Gastroesophageal sphincter (tissue), 4 donors: Measurements from ENCODE around the gene NREP. TPM values are rescaled to one million over a fixed set of nuclear protein-coding genes. Genes with fewer than 3 reads are reported as not detected.

Source experiments
- ATAC-seq: fragments of 150-250 bp; one replicate; pipeline ENCODE4 v1.9.1; 2016; ENCODE audit warnings: mild to moderate bottlenecking, moderate library complexity
- H3K27ac ChIP-seq, 4 donors: fragments of 200-600 bp; sonication (generic) in 3 of 4; 1 replicate in 3 of 4; 2 replicates in 1 of 4; pipeline ENCODE4 v1.5.1; 2016 to 2019
- H3K27me3 ChIP-seq: fragments of 200-600 bp; sonication (generic); one replicate; pipeline ENCODE4 v1.5.1; 2019
- H3K36me3 ChIP-seq, 2 donors: fragments of 200-600 bp; sonication (generic); one replicate each; pipeline ENCODE4 v1.5.1; 2019; ENCODE audit warnings: control low read depth in 1 of 2
- H3K4me1 ChIP-seq, 3 donors: fragments of 200-600 bp; sonication (generic); 1 replicate in 2 of 3; 2 replicates in 1 of 3; pipeline ENCODE4 v1.5.1; 2016 to 2019; ENCODE audit warnings: control low read depth in 2 of 3
- H3K4me3 ChIP-seq, 2 donors: fragments of 200-600 bp; sonication (generic); one replicate each; pipeline ENCODE4 v1.5.1; 2019; ENCODE audit warnings: mild to moderate bottlenecking in 1 of 2, moderate library complexity in 1 of 2
- H3K9me3 ChIP-seq, 3 donors: fragments of 200-600 bp; sonication (generic); one replicate each; pipeline ENCODE4 v1.5.1; 2017 to 2019; ENCODE audit warnings: control low read depth in 2 of 3
- EP300 ChIP-seq: sonication (generic); formaldehyde crosslinking; IDR thresholded peaks from one replicate; pipeline ENCODE4 v1.6.1; 2017; ENCODE audit warnings: antibody characterized with exemption, mild to moderate bottlenecking
- POLR2A ChIP-seq, 2 donors: fragments of 450-650 bp; IDR thresholded peaks; one replicate each; pipeline ENCODE4 v1.6.1; 2017; ENCODE audit warnings: antibody characterized with exemption in 2 of 2, mild to moderate bottlenecking in 2 of 2, moderate library complexity in 1 of 2
- POLR2AphosphoS5 ChIP-seq: sonication (generic); formaldehyde crosslinking; IDR thresholded peaks from one replicate; pipeline ENCODE4 v1.6.1; 2017; ENCODE audit warnings: antibody characterized with exemption
- WGBS, 2 donors: methylation state at CpG; one replicate each; pipeline ENCODE4 v1.1.5; 2018; ENCODE audit warnings: low coverage in 1 of 2; 5-methylcytosine and 5-hydroxymethylcytosine counted together
- total RNA-seq, 4 donors: library from RNA; depleted of rRNA; stranded (reverse); fragments of >200 nt; gene quantifications; one replicate each; pipeline ENCODE4 v1.1.0, GENCODE V29; 2016
- TF ChIP-seq, protein P1 (sequence below), 4 experiments: fragments of 200-600 bp in 2 of 4; fragments of 450-650 bp in 2 of 4; sonication (generic) in 1 of 4; IDR thresholded peaks; one replicate each; pipeline ENCODE4 v1.5.1; 2017 to 2019; ENCODE audit warnings: antibody characterized with exemption in 4 of 4, mild to moderate bottlenecking in 2 of 4, moderate library complexity in 2 of 4

The NREP gene
- total RNA-seq, 4 donors from 2014 or later, result 8.3 to 24.7 (median 19.0) TPM

DNA sequence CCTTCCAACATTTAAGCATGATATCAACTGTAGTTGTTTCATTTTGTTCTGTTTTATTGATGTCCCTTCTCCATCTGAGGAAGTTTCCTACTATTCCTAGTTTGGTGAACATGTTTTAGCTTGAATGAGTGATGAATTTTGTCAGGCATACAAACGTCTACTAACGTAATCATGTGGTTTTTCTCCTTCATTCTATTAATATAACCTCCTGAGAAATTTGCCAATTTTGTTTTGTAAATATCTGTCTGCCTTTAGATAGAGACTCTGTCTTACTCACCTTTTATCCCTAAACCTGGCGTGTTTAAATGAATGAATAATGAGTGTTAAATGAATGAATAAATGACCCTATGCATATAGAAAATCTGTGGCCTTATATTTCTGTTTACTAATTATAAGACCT, 26.5 kb upstream of the NREP start:
- no peak for TF ChIP-seq POLR2AphosphoS5
- TF ChIP-seq POLR2A (IDR thresholded peaks at IDR 0.05), result no peak
- TF ChIP-seq, protein P1, sequence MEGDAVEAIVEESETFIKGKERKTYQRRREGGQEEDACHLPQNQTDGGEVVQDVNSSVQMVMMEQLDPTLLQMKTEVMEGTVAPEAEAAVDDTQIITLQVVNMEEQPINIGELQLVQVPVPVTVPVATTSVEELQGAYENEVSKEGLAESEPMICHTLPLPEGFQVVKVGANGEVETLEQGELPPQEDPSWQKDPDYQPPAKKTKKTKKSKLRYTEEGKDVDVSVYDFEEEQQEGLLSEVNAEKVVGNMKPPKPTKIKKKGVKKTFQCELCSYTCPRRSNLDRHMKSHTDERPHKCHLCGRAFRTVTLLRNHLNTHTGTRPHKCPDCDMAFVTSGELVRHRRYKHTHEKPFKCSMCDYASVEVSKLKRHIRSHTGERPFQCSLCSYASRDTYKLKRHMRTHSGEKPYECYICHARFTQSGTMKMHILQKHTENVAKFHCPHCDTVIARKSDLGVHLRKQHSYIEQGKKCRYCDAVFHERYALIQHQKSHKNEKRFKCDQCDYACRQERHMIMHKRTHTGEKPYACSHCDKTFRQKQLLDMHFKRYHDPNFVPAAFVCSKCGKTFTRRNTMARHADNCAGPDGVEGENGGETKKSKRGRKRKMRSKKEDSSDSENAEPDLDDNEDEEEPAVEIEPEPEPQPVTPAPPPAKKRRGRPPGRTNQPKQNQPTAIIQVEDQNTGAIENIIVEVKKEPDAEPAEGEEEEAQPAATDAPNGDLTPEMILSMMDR (IDR thresholded peaks at IDR 0.05), result no peak
- TF ChIP-seq EP300, result no peak
- ATAC-seq, result no peak

DNA sequence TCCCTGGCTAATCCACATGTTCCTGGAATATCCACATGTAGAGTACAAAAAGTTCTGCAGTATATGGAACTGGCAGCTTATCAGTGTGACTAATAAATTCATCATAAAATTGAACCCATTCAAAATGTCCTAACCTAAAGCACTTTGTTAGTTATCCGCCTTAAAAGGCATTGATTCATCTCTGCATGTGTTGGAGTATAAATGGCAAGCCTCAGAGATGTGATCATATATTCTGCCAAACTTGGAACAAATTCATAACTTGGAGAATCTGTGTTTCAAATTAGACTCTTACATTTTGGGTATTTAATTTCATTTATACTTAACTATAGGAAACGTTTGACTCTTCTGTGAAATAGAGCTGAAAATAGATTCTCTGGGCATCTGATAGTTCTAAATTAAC, 25.2 kb upstream of the NREP start:
- ATAC-seq, result no peak
- Histone ChIP-seq H3K4me1 (peaks cover 0 to 7% (median 4%) of the 10 kb centered on the region in 3 donors), H3K27me3 (no peaks in the 10 kb centered on the region), H3K36me3 (no peaks in the 10 kb centered on the region), H3K9me3 (no peaks in the 10 kb centered on the region), H3K4me3 (no peak overlapping the region), H3K27ac (no peak overlapping the region)
- TF ChIP-seq POLR2AphosphoS5 (no peak), EP300 (no peak), POLR2A (IDR thresholded peaks at IDR 0.05) (no peak)
- TF ChIP-seq, protein P1 (IDR thresholded peaks at IDR 0.05), result no peak
- 63 to 67% methylated on average over 2 of the region's 2 CpGs for WGBS, 2 donors

More for the DNA sequence above, 26.5 kb upstream of the NREP start:
- Histone ChIP-seq H3K9me3 (no peaks in the 10 kb centered on the region), H3K27me3 (no peaks in the 10 kb centered on the region), H3K4me3 (no peak overlapping the region), H3K27ac (no peak overlapping the region), H3K4me1 (peaks cover 0 to 7% (median 4%) of the 10 kb centered on the region in 3 donors), H3K36me3 (no peaks in the 10 kb centered on the region)
- WGBS, 2 donors, result 63 to 65% methylated on average over 3 of the region's 3 CpGs

DNA sequence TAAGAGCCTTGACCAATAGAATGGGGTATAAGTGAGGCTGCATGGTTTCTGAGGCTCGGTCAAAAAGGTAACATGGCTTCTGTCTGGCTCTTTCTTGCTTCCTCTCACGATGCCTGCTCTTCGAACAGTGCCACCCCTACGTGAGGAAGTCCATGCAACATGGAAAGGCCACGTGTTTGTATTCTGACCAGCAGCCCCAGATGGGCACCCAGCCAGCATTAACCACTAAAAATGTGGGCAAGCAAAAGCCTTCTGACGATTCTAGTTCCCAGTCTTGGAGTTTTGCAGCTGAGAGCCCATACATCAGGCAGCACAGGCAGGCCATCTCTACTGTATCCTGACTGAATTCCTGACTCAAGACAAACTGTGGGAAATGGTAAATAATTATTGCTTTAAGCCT, 24.2 kb upstream of the NREP start:
- no peaks in the 10 kb centered on the region for H3K27me3 ChIP-seq
- peaks cover 0 to 7% (median 4%) of the 10 kb centered on the region in 3 donors for H3K4me1 ChIP-seq
- 82% methylated on average over 3 of the region's 6 CpGs; no CpG with 5 or more reads in 1 of the 2 donors for WGBS, 2 donors
- H3K36me3 ChIP-seq, result no peaks in the 10 kb centered on the region
- H3K9me3 ChIP-seq, result no peaks in the 10 kb centered on the region
- H3K4me3 ChIP-seq, result no peak overlapping the region
- no peak overlapping the region for H3K27ac ChIP-seq
- peak; percentile 51 for ATAC-seq
- TF ChIP-seq EP300 (no peak), POLR2A (IDR thresholded peaks at IDR 0.05) (no peak), POLR2AphosphoS5 (no peak)
- TF ChIP-seq, protein P1 (IDR thresholded peaks at IDR 0.05), result no peak

DNA sequence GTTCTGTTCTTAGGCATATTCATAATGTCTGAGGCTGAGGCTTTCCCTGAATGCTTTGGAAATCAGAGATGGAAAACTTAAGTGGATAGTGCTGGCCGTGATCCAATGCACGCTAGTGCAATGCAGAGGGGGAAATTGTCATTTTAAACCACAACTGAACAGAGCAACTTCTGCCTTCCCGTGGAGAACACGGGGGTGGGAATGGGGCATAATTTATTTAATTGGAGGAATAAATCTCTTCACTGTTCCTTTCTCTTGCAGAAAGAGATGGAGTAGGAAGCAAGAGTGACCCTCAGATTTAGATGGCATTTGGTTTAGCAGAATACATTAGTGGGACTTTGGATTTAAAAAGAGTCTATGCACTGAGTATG, 22.9 kb upstream of the NREP start:
- Histone ChIP-seq H3K4me1 (peaks cover 2 to 16% (median 4%) of the 10 kb centered on the region in 3 donors), H3K9me3 (no peaks in the 10 kb centered on the region), H3K27ac (no peak overlapping the region), H3K4me3 (no peak overlapping the region), H3K27me3 (no peaks in the 10 kb centered on the region), H3K36me3 (no peaks in the 10 kb centered on the region)
- no peak for ATAC-seq
- 0 to 4% methylated on average over 4 of the region's 4 CpGs for WGBS, 2 donors
- TF ChIP-seq, protein P1 (IDR thresholded peaks at IDR 0.05), result no peak
- TF ChIP-seq POLR2AphosphoS5, result no peak
- no peak for TF ChIP-seq POLR2A (IDR thresholded peaks at IDR 0.05)
- TF ChIP-seq EP300, result no peak

DNA sequence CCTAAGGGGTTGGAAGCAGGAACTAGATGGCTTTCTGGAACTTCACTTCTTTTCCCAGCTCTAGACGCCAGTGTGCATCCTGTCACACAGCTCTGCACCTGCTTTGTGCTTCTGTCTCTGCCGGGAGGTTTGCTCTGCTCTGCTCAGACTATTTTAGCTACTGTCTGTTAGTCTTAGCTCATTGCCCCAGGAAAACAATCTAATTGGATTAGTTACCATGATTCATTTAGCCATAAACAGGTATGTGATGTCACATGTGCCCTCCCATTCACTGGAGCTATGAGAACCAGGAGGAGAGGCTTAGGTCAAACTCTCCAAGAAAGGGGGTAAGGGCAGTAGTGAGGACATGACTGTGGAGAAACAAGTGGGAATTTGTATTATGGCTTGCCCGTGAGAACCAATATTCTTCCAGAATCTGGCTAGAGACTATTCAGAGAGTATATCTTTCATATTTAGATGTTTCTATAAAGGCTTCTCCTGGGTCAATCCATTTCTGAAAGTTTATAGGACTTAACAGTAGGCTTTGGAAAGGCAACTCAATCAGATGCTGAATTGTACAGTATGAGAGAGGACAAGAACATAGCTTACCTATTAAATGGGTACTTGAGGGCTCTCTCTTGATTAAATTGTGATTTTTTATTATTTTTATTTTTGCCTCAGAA, 22.4 kb upstream of the NREP start:
- no peaks in the 10 kb centered on the region for H3K9me3 ChIP-seq
- TF ChIP-seq EP300 (no peak), POLR2A (IDR thresholded peaks at IDR 0.05) (no peak), POLR2AphosphoS5 (no peak)
- TF ChIP-seq, protein P1 (IDR thresholded peaks at IDR 0.05), result no peak
- H3K27me3 ChIP-seq, result no peaks in the 10 kb centered on the region
- no peak overlapping the region for H3K27ac ChIP-seq
- no peak overlapping the region for H3K4me3 ChIP-seq
- 56 to 88% methylated on average over 2 to 3 of the region's 3 CpGs for WGBS, 2 donors
- no peak for ATAC-seq
- no peaks in the 10 kb centered on the region for H3K36me3 ChIP-seq
- H3K4me1 ChIP-seq, result peaks cover 7 to 21% (median 8%) of the 10 kb centered on the region in 3 donors
